B cell (primary cell): ENCODE measurements around the gene MOB3A.

Experiments
- CTCF ChIP-seq: fragments of 200-600 bp; IDR thresholded peaks from one replicate; pipeline ENCODE4 v1.8.0; 2022; ENCODE audit warnings: antibody characterized with exemption, mild to moderate bottlenecking
- EZH2 ChIP-seq: IDR thresholded peaks from 2 replicates; pipeline ENCODE4 v1.6.1; 2012; ENCODE audit warnings: borderline replicate concordance, low read depth, mild to moderate bottlenecking, moderate library complexity, low read length; ENCODE audit not compliant: insufficient read depth, poor library complexity, severe bottlenecking

GRCh38 chr19:2097203-2097885 is 1.2 kb upstream of the MOB3A start:
- TF ChIP-seq CTCF (no peak), EZH2 (no peak)
